ENCODE results near the gene MAML2.

DNA sequence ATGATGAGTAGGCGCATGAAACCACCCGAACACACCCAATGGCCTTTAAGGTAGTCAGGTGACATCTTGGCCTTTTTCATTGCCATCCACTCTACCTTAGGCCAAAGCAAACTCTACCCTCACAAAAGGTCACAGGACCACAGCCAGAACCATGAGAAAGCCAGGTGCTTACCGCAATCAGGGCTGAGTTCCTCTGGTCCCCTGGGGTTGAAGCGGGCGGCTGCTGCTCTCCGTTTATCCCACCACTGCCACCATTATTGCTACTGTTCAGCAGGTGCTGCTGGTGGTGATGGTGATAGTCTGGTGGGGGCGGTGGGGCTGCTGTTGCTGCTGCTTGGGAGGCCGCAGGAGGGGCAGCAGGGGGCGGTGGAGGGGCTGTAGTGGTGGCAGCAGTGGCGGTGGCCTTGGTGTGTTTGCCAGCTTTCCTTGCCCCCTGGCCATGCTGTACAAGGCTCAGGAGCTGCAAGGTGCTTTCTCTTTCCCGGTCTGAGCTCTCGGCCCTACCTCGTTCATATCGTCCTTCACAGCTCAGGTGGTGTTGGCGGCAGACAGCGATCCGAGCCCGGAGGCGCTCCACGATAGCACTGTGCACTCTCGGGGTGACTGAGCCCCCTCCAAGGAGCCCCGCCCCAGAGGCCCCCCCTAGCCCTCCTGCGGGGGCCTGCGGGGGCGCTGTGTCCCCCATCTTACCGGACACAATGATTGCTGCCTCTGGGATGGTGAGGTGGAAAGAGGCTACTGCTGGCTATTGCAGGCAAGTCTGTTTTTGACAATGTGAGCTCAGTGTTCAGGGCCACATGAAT is 1.6 kb downstream of the MAML2 start:
- TF ChIP-seq CTCF (IDR thresholded peaks at IDR 0.05), result peak in 2 of 7 experiments; percentile 24 to 53
- TF ChIP-seq POLR2A (IDR thresholded peaks at IDR 0.05), result no peak

Data from stomach (tissue), 4 donors.